ENCODE data around the gene TARBP2. TPM values are rescaled to one million over a fixed set of nuclear protein-coding genes. Genes with fewer than 3 reads are reported as not detected.

TARBP2 gene
- total RNA-seq, 1 donor from 2014 or later: 52.2 TPM

DNA sequence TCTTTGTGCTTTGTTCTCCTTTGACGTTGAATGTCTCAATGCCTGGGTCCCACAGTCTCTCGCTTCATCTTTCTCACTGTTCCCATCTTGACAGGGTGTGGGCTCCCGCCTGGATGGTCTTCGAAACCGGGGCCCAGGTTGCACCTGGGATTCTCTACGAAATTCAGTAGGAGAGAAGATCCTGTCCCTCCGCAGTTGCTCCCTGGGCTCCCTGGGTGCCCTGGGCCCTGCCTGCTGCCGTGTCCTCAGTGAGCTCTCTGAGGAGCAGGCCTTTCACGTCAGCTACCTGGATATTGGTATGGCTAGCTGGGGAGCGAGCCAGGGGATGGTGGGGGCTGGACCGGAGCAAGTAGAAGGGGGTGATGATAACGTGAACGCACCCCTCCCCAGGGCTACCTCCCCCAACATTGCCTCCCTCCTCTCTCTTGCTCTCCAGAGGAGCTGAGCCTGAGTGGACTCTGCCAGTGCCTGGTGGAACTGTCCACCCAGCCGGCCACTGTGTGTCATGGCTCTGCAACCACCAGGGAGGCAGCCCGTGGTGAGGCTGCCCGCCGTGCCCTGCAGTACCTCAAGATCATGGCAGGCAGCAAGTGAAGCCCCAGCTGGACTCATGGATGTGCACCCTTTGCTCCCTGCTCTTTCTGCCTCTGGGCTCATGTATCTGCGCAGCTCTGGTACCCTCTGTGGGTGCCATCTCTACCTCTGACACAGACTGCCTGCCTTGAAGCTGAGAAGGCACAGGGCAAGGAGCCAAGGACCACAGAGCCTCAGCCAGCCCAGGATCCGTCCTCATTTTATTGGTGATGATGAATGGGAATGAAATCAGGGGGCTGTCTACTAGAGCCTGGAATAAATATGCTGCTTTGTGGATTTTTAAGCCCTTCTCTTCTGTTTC lies 4.7 kb downstream of the TARBP2 start:
- Mint-ChIP-seq H3K4me3 (no peak overlapping the region), H3K36me3 (ENCODE audit: low read depth) (peaks cover 10% of the 10 kb centered on the region), H3K27me3 (no peaks in the 10 kb centered on the region), H3K4me1 (peaks cover 15% of the 10 kb centered on the region), H3K27ac (no peak overlapping the region), H3K9me3 (no peaks in the 10 kb centered on the region)
- DNase-seq: no peak
- intact Hi-C loops (cut with micrococcal nuclease): no loop called here

DNA sequence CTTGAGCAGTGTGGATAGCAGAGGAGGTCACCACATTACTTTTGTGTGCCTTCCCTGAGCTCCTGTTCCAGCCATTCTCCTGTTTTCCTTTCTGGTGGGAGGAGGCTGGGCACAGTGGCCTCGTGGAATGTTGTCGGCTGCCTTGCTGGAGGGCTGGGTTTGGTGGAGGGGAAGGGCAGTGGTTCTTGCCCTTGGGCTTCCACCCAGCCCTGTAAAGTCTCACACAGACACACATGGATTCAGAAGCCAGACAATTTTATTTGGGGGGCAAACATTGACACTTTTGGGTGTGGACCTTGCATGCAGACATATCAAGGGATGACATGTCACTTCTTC lies 5.3 kb downstream of the TARBP2 start:
- intact Hi-C loops (cut with micrococcal nuclease): no loop called here
- Mint-ChIP-seq H3K4me1 (peaks cover 15% of the 10 kb centered on the region), H3K9me3 (no peaks in the 10 kb centered on the region), H3K27ac (no peak overlapping the region), H3K27me3 (no peaks in the 10 kb centered on the region), H3K4me3 (no peak overlapping the region), H3K36me3 (ENCODE audit: low read depth) (peaks cover 10% of the 10 kb centered on the region)
- DNase-seq: no peak

DNA sequence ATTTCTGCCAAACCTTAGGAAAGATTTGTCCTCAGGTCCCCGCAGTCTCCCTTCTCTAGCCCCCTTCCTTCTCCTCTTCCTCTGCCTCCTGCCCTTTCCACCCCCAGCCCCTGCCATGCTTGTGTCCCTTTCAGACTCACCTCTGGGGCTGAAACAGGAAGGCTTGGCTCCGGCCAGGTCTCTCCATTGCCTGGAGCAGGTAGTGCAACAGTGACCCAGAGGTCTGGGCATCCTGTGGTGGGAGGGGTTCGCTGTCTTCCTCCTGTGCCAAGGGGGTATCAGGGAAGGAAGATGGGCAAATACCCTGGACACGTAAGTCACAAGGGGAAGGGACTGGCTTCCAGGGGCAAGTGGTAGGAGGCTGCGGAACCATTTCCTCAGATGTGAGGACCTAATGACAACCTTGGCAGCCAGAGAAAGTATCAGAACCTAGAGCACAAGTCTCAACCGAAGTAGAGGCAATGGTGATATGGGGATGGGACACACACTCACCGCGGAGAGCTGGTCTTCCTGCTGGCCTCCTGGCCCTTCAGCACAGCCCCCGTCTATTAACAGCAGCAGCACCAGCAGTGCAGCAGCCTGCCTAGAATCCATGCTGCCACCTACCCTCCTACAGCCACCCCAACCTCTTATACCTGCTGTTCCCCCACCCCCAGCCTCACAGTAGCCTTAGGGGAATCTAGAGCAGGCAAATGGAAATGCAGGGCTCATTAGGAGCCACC lies 6.0 kb downstream of the TARBP2 start, which contains the start of gene NPFF:
TSS of gene NPFF (minus strand) at position 604 of the 722 bp plus-strand sequence. CDS start at position 594, 10 bp downstream.
- Mint-ChIP-seq H3K9me3 (no peaks in the 10 kb centered on the region), H3K4me3 (no peak within 1 kb of the TSS), H3K27ac (no peak within 1 kb of the TSS), H3K4me1 (peaks cover 12% of the 10 kb centered on the region), H3K27me3 (no peaks in the 10 kb centered on the region), H3K36me3 (ENCODE audit: low read depth) (peaks cover 12% of the 10 kb centered on the region)
- no peak for DNase-seq
- intact Hi-C loops (cut with micrococcal nuclease): no loop called here

- H3K27ac Mint-ChIP-seq: no peak overlapping the region
- H3K27me3 Mint-ChIP-seq: no peaks in the 10 kb centered on the region
- intact Hi-C loops (cut with micrococcal nuclease): no loop called here
- peaks cover 10% of the 10 kb centered on the region for H3K4me1 Mint-ChIP-seq
- no peak for DNase-seq
- H3K4me3 Mint-ChIP-seq: no peak overlapping the region
- peaks cover 15% of the 10 kb centered on the region for H3K36me3 Mint-ChIP-seq (ENCODE audit: low read depth)
- no peaks in the 10 kb centered on the region for H3K9me3 Mint-ChIP-seq
These were observed 6.5 kb downstream of the TARBP2 start for GRCh38 chr12:53507603-53507885.

DNA sequence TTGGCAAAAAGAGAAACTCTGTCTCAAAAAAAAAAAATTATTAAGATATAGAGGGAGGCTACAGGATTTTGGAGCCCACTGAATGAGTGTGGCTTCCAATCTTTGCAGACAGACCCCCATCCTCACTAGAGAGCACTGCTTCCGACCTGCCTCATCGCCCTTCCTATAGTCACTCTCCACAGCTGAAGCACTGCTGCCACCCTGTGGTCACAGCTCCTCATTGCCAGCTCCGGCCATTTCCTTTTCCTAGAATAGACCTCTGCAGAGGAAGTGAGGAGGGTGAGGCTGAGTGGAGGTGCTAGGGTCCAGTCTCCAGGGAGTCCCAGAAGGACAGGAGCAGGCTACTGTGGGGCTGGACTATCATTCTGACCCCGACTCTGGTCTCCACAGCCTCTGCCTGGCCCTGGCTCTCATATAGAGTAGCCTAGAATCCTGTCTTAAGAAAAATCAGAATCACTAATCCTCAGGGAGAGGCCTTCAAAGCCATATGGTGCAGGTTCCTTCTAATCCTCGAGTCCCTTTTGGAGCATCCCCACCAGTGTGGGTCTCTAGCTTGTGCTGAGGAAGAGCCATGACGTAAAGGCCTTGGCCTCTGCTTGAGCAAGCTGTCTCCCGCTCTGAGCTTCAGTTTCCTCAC lies 7.6 kb downstream of the TARBP2 start:
- Mint-ChIP-seq H3K27ac (peak overlapping the region; percentile 46), H3K4me1 (peaks cover 10% of the 10 kb centered on the region), H3K9me3 (no peaks in the 10 kb centered on the region), H3K27me3 (no peaks in the 10 kb centered on the region), H3K4me3 (no peak overlapping the region), H3K36me3 (ENCODE audit: low read depth) (peaks cover 15% of the 10 kb centered on the region)
- peak; percentile 96 for DNase-seq
- intact Hi-C loops (cut with micrococcal nuclease): loop anchor here (1.0 to 2.0 kb wide), 3 partner anchors 87 to 184 kb away; no protein-coding TSS in a partner anchor

- H3K27me3 Mint-ChIP-seq: no peaks in the 10 kb centered on the region
- intact Hi-C loops (cut with micrococcal nuclease): no loop called here
These were observed 9.2 kb downstream of the TARBP2 start for GRCh38 chr12:53510181-53510812.

GRCh38 chr12:53513712-53514410 lies 12.8 kb downstream of the TARBP2 start:
- H3K9me3 Mint-ChIP-seq: no peaks in the 10 kb centered on the region
- intact Hi-C loops (cut with micrococcal nuclease): no loop called here
- H3K36me3 Mint-ChIP-seq (ENCODE audit: low read depth): peaks cover 22% of the 10 kb centered on the region
- H3K4me1 Mint-ChIP-seq: peaks cover under 1% of the 10 kb centered on the region
- no peak overlapping the region for H3K27ac Mint-ChIP-seq
- no peaks in the 10 kb centered on the region for H3K27me3 Mint-ChIP-seq
- H3K4me3 Mint-ChIP-seq: no peak overlapping the region
- no peak for DNase-seq

More at GRCh38 chr12:53510181-53510812, 9.2 kb downstream of the TARBP2 start:
- H3K9me3 Mint-ChIP-seq: no peaks in the 10 kb centered on the region
- DNase-seq: no peak
- no peak overlapping the region for H3K27ac Mint-ChIP-seq
- H3K36me3 Mint-ChIP-seq (ENCODE audit: low read depth): peaks cover 15% of the 10 kb centered on the region
- H3K4me1 Mint-ChIP-seq: peaks cover 8% of the 10 kb centered on the region
- H3K4me3 Mint-ChIP-seq: no peak overlapping the region

DNA sequence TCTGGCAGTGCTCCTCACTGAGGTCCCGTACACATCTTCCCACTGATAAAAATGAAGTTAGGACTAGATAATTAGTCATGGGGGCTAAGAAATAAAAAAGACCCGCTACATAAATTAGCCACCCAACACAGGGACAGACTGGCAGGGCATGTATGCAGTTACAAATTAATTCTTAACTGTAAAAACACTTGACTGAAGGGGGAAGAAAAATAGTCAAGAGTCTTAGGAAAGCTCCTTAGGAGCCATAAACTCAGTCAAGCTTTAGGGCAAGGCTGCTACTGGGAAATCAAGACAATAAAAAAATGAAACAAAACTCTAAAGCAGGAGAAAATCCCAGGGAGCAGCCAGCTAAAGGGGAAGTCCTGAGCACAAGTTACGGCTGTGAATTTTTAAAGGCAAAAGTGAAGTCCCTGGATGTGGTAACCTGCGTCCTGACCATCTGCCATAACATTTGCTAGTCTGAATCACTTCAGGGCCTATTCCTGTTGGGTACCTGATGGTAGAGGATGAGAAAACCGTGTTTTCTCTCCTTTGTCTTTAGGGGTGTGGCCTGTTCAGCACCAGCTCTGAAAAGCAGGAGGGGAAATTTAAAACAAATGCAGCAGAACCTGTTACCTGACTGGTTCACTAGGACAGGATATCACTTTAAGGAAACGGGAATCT lies 13.7 kb downstream of the TARBP2 start:
- DNase-seq: no peak
- no peaks in the 10 kb centered on the region for H3K9me3 Mint-ChIP-seq
- no peak overlapping the region for H3K4me3 Mint-ChIP-seq
- H3K27me3 Mint-ChIP-seq: no peaks in the 10 kb centered on the region
- intact Hi-C loops (cut with micrococcal nuclease): no loop called here
- H3K36me3 Mint-ChIP-seq (ENCODE audit: low read depth): peaks cover 25% of the 10 kb centered on the region
- H3K4me1 Mint-ChIP-seq: no peaks in the 10 kb centered on the region
- H3K27ac Mint-ChIP-seq: no peak overlapping the region

- Mint-ChIP-seq H3K4me3 (no peak overlapping the region), H3K27me3 (no peaks in the 10 kb centered on the region), H3K9me3 (no peaks in the 10 kb centered on the region), H3K36me3 (ENCODE audit: low read depth) (peaks cover 27% of the 10 kb centered on the region), H3K27ac (no peak overlapping the region), H3K4me1 (no peaks in the 10 kb centered on the region)
- intact Hi-C loops (cut with micrococcal nuclease): no loop called here
- DNase-seq: no peak
These were observed 14.2 kb downstream of the TARBP2 start for GRCh38 chr12:53515291-53515680.

- H3K4me1 Mint-ChIP-seq: no peaks in the 10 kb centered on the region
These were observed 15.8 kb downstream of the TARBP2 start for GRCh38 chr12:53516758-53517455.

DNA sequence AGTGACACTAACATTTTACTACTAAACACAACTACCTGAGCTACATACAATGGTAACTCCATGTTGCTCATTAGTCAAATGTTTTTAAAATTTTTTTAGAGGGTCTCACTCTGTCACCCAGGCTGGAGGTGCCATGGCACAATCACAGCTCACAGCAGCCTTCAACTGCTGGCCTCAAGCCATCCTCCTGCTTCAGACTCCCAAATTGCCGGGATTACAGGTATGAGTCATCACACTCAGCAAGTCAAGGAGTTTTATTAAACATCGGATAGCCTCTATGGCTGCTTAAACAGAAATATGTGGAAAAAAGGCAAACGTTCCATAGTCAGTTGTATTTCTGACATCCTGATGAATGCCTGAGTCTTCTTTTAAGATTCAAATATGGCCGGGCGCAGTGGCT lies 17.3 kb downstream of the TARBP2 start:
- DNase-seq: no peak
- intact Hi-C loops (cut with micrococcal nuclease): no loop called here
- no peaks in the 10 kb centered on the region for H3K9me3 Mint-ChIP-seq
- no peak overlapping the region for H3K27ac Mint-ChIP-seq
- H3K27me3 Mint-ChIP-seq: no peaks in the 10 kb centered on the region
- no peaks in the 10 kb centered on the region for H3K4me1 Mint-ChIP-seq
- peaks cover 39% of the 10 kb centered on the region for H3K36me3 Mint-ChIP-seq (ENCODE audit: low read depth)
- no peak overlapping the region for H3K4me3 Mint-ChIP-seq

More at GRCh38 chr12:53516758-53517455, 15.8 kb downstream of the TARBP2 start:
- Mint-ChIP-seq H3K27me3 (no peaks in the 10 kb centered on the region), H3K9me3 (no peaks in the 10 kb centered on the region), H3K4me3 (no peak overlapping the region), H3K36me3 (ENCODE audit: low read depth) (peaks cover 34% of the 10 kb centered on the region), H3K27ac (no peak overlapping the region)
- no peak for DNase-seq
- intact Hi-C loops (cut with micrococcal nuclease): no loop called here

DNA sequence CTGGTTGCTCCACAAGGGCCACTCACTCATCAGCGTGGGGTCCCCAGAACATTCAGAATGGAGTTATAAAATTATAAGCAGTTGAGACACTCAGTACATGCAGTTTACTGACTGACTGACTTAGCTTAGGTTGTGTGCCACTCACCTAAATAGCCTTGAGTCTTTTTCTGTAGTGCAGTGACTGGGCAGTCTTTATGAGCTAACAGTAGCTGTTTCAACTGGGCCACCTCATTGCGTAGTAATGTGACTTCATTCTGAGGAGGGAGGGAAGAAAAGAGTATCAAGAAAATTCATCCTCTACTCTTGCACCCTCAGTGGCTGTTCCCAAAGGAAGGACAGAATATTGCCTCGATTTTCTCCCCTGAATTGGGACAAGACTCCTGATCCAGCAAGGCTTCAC lies 22.0 kb downstream of the TARBP2 start:
- no peaks in the 10 kb centered on the region for H3K4me1 Mint-ChIP-seq
- peaks cover 33% of the 10 kb centered on the region for H3K36me3 Mint-ChIP-seq (ENCODE audit: low read depth)
- no peak overlapping the region for H3K4me3 Mint-ChIP-seq
- no peak overlapping the region for H3K27ac Mint-ChIP-seq
- intact Hi-C loops (cut with micrococcal nuclease): no loop called here
- H3K9me3 Mint-ChIP-seq: no peaks in the 10 kb centered on the region
- no peak for DNase-seq
- H3K27me3 Mint-ChIP-seq: no peaks in the 10 kb centered on the region

Measured in activated CD4-positive, alpha-beta T cell treated with anti-CD3 and anti-CD28 coated beads, Interleukin-2, amount 10 ng/mL, durations not matched to agents 24 days and 14 days (primary cell).